ENCODE data around the gene NEK6.

NEK6 gene

GRCh38 chr9:124320062-124320973 is 62.6 kb downstream of the NEK6 start:
- peaks cover 28 to 43% of the 10 kb centered on the region in 2 donors for H3K36me3 ChIP-seq (ENCODE audit: control insufficient read depth in 1 of 2, insufficient read depth in 2 of 2, low read length in 2 of 2)
- no peak overlapping the region for H3K4me3 ChIP-seq (ENCODE audit: low read depth in 1 of 2, low read length in 2 of 2)
- no peak overlapping the region for H3K27ac ChIP-seq (ENCODE audit: low read length)
- no peaks in the 10 kb centered on the region for H3K27me3 ChIP-seq (ENCODE audit: low read depth, low read length)
- peaks cover 0 to 9% of the 10 kb centered on the region in 2 donors for H3K4me1 ChIP-seq (ENCODE audit: control insufficient read depth in 1 of 2, insufficient read depth in 2 of 2, low read length in 2 of 2)
- H3K9me3 ChIP-seq (ENCODE audit: control insufficient read depth in 1 of 2, low read length in 2 of 2) = no peaks in the 10 kb centered on the region

- Histone ChIP-seq H3K36me3 (ENCODE audit: control insufficient read depth in 1 of 2, insufficient read depth in 2 of 2, low read length in 2 of 2) (peaks cover 26 to 40% of the 10 kb centered on the region in 2 donors), H3K4me3 (ENCODE audit: low read depth in 1 of 2, low read length in 2 of 2) (no peak overlapping the region), H3K9me3 (ENCODE audit: control insufficient read depth in 1 of 2, low read length in 2 of 2) (no peaks in the 10 kb centered on the region), H3K27ac (ENCODE audit: low read length) (no peak overlapping the region), H3K27me3 (ENCODE audit: low read depth, low read length) (no peaks in the 10 kb centered on the region), H3K4me1 (ENCODE audit: control insufficient read depth in 1 of 2, insufficient read depth in 2 of 2, low read length in 2 of 2) (peaks cover 0 to 9% of the 10 kb centered on the region in 2 donors)
Measured at GRCh38 chr9:124321416-124321815, 63.7 kb downstream of the NEK6 start.

GRCh38 chr9:124321935-124322334 is 64.2 kb downstream of the NEK6 start:
- peaks cover 0 to 9% of the 10 kb centered on the region in 2 donors for H3K4me1 ChIP-seq (ENCODE audit: control insufficient read depth in 1 of 2, insufficient read depth in 2 of 2, low read length in 2 of 2)
- no peak overlapping the region for H3K4me3 ChIP-seq (ENCODE audit: low read depth in 1 of 2, low read length in 2 of 2)
- no peaks in the 10 kb centered on the region for H3K9me3 ChIP-seq (ENCODE audit: control insufficient read depth in 1 of 2, low read length in 2 of 2)
- H3K27me3 ChIP-seq (ENCODE audit: low read depth, low read length) = no peaks in the 10 kb centered on the region
- peaks cover 26 to 40% of the 10 kb centered on the region in 2 donors for H3K36me3 ChIP-seq (ENCODE audit: control insufficient read depth in 1 of 2, insufficient read depth in 2 of 2, low read length in 2 of 2)
- no peak overlapping the region for H3K27ac ChIP-seq (ENCODE audit: low read length)

GRCh38 chr9:124322618-124323432 is 65.1 kb downstream of the NEK6 start:
- Histone ChIP-seq H3K4me3 (ENCODE audit: low read depth in 1 of 2, low read length in 2 of 2) (no peak overlapping the region), H3K36me3 (ENCODE audit: control insufficient read depth in 1 of 2, insufficient read depth in 2 of 2, low read length in 2 of 2) (peaks cover 26 to 49% of the 10 kb centered on the region in 2 donors), H3K9me3 (ENCODE audit: control insufficient read depth in 1 of 2, low read length in 2 of 2) (no peaks in the 10 kb centered on the region), H3K27ac (ENCODE audit: low read length) (no peak overlapping the region), H3K4me1 (ENCODE audit: control insufficient read depth in 1 of 2, insufficient read depth in 2 of 2, low read length in 2 of 2) (peaks cover 0 to 9% of the 10 kb centered on the region in 2 donors), H3K27me3 (ENCODE audit: low read depth, low read length) (no peaks in the 10 kb centered on the region)

DNA sequence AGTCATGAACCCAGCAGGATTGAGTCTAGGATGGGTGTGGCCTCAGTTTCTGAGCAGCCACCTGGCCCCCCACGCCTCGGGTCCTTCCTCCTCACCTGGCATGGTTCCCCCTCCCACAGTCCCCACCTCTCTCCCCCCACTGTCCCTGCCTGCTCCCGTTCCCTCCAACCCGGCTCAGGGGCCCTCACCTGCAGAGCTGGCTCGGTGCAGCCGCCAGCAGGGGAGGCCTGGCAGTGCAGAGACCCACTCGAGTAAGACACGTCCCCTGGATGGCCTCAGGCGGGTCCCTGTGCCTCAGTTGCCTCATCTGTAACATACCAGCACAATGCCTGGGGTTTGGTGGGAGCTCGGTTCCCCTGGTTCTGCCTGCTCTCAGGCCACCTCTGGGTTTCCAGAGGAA is 66.2 kb downstream of the NEK6 start:
- H3K4me1 ChIP-seq (ENCODE audit: control insufficient read depth in 1 of 2, insufficient read depth in 2 of 2, low read length in 2 of 2) = peaks cover 0 to 9% of the 10 kb centered on the region in 2 donors
- H3K36me3 ChIP-seq (ENCODE audit: control insufficient read depth in 1 of 2, insufficient read depth in 2 of 2, low read length in 2 of 2) = peaks cover 31 to 59% of the 10 kb centered on the region in 2 donors
- no peaks in the 10 kb centered on the region for H3K27me3 ChIP-seq (ENCODE audit: low read depth, low read length)
- no peak overlapping the region for H3K4me3 ChIP-seq (ENCODE audit: low read depth in 1 of 2, low read length in 2 of 2)
- no peak overlapping the region for H3K27ac ChIP-seq (ENCODE audit: low read length)
- no peaks in the 10 kb centered on the region for H3K9me3 ChIP-seq (ENCODE audit: control insufficient read depth in 1 of 2, low read length in 2 of 2)

DNA sequence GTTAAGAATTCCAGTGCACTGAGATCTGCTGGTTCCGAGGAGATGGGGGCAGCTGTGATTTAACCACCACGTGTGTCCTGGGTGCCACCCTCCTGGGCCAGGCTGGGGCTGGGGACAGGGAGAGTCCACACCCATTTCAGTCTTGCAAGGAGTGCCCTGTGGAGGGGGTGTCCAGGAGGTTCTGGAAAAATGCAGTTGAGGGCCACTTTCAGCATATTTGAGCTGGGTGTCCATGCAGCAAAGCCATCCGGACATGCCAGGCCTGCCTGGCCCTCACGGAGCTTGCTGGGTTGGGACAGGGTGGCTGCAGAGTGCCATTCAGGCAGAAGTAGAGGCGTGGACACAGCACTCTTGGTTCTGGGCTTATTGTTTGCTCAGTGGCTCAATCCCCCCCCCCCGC is 68.1 kb downstream of the NEK6 start:
- Histone ChIP-seq H3K27ac (ENCODE audit: low read length) (no peak overlapping the region), H3K4me1 (ENCODE audit: control insufficient read depth in 1 of 2, insufficient read depth in 2 of 2, low read length in 2 of 2) (no peaks in the 10 kb centered on the region), H3K27me3 (ENCODE audit: low read depth, low read length) (no peaks in the 10 kb centered on the region), H3K36me3 (ENCODE audit: control insufficient read depth in 1 of 2, insufficient read depth in 2 of 2, low read length in 2 of 2) (peaks cover 34 to 78% of the 10 kb centered on the region in 2 donors), H3K4me3 (ENCODE audit: low read depth in 1 of 2, low read length in 2 of 2) (no peak overlapping the region), H3K9me3 (ENCODE audit: control insufficient read depth in 1 of 2, low read length in 2 of 2) (no peaks in the 10 kb centered on the region)

GRCh38 chr9:124326378-124326777 is 68.6 kb downstream of the NEK6 start:
- H3K27ac ChIP-seq (ENCODE audit: low read length) = no peak overlapping the region
- no peaks in the 10 kb centered on the region for H3K27me3 ChIP-seq (ENCODE audit: low read depth, low read length)
- H3K4me1 ChIP-seq (ENCODE audit: control insufficient read depth in 1 of 2, insufficient read depth in 2 of 2, low read length in 2 of 2) = no peaks in the 10 kb centered on the region
- no peaks in the 10 kb centered on the region for H3K9me3 ChIP-seq (ENCODE audit: control insufficient read depth in 1 of 2, low read length in 2 of 2)
- H3K36me3 ChIP-seq (ENCODE audit: control insufficient read depth in 1 of 2, insufficient read depth in 2 of 2, low read length in 2 of 2) = peaks cover 30 to 78% of the 10 kb centered on the region in 2 donors
- no peak overlapping the region for H3K4me3 ChIP-seq (ENCODE audit: low read depth in 1 of 2, low read length in 2 of 2)

DNA sequence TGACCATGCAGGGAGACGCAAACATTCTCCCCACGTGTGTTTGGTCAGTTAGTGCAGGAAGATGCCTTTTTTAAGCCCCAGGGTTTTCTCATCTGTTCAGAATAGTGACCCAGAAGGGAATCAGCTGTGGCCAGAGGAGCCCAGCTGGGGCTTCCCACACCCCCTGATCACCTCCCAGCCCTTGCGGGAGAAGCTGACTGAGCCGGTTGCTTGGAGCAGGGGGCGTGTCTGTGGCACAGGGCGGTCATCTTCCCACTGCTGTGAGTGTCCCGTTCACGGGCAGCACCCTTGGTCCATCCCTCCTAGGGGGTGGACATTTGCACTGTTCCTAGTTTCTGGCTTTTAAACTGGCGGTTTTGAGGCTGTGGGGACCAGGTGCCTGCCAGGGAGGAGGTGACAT is 69.7 kb downstream of the NEK6 start:
- H3K27me3 ChIP-seq (ENCODE audit: low read depth, low read length) = no peaks in the 10 kb centered on the region
- peaks cover 21 to 80% of the 10 kb centered on the region in 2 donors for H3K36me3 ChIP-seq (ENCODE audit: control insufficient read depth in 1 of 2, insufficient read depth in 2 of 2, low read length in 2 of 2)
- H3K9me3 ChIP-seq (ENCODE audit: control insufficient read depth in 1 of 2, low read length in 2 of 2) = no peaks in the 10 kb centered on the region
- no peak overlapping the region for H3K4me3 ChIP-seq (ENCODE audit: low read depth in 1 of 2, low read length in 2 of 2)
- no peak overlapping the region for H3K27ac ChIP-seq (ENCODE audit: low read length)
- no peaks in the 10 kb centered on the region for H3K4me1 ChIP-seq (ENCODE audit: control insufficient read depth in 1 of 2, insufficient read depth in 2 of 2, low read length in 2 of 2)

DNA sequence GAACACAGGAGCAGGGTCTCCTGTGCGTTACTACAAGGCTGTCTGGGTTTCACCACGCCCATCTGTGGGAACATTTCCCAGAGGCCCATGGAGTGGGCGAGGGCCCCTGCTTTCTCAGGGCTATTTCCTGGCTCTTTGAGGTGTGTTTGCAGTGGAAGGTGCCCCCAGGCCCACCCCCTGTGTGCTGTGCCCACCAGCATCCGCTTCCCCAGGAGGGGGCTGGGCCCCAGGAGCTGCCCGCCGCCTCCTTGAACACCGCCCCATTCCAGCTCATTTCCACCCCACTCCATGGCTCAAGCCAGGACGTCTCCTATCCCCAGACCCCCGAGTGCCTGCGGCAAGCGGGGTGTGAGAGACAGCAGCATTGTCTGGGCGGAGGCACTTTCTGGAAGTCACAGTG is 70.5 kb downstream of the NEK6 start:
- H3K9me3 ChIP-seq (ENCODE audit: control insufficient read depth in 1 of 2, low read length in 2 of 2) = no peaks in the 10 kb centered on the region
- H3K27ac ChIP-seq (ENCODE audit: low read length) = no peak overlapping the region
- no peak overlapping the region for H3K4me3 ChIP-seq (ENCODE audit: low read depth in 1 of 2, low read length in 2 of 2)
- peaks cover 14 to 82% of the 10 kb centered on the region in 2 donors for H3K36me3 ChIP-seq (ENCODE audit: control insufficient read depth in 1 of 2, insufficient read depth in 2 of 2, low read length in 2 of 2)
- H3K27me3 ChIP-seq (ENCODE audit: low read depth, low read length) = no peaks in the 10 kb centered on the region
- H3K4me1 ChIP-seq (ENCODE audit: control insufficient read depth in 1 of 2, insufficient read depth in 2 of 2, low read length in 2 of 2) = no peaks in the 10 kb centered on the region

DNA sequence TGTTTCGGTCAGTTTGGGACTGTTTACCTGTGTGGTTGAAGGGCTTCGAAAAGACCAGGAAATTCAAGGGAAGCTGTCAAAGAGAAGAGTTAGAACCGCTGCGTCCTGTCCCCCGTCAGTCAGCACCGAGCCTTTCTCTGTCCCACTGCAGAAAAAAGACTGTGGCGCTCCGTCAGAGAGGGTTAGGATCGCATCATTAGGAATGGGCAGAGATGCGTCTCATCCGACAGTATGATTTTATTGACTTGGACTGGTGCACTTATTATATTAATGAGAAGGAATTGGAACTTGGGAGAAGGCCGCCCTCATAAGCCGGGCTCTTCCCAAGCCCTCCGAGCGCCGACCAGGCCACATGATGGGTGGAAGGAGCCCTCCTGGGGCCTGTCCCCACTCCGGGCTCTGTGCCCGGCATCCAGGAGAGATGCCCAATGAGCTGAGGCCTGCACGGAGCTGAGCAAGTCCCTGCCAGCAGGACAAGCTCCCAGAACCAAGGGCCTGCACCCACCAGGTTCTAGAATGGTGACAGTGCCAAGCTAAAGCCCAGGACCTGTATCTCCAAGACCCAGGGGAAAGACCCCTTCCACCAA is 71.5 kb downstream of the NEK6 start:
- peaks cover 12 to 79% of the 10 kb centered on the region in 2 donors for H3K36me3 ChIP-seq (ENCODE audit: control insufficient read depth in 1 of 2, insufficient read depth in 2 of 2, low read length in 2 of 2)
- no peaks in the 10 kb centered on the region for H3K4me1 ChIP-seq (ENCODE audit: control insufficient read depth in 1 of 2, insufficient read depth in 2 of 2, low read length in 2 of 2)
- no peaks in the 10 kb centered on the region for H3K27me3 ChIP-seq (ENCODE audit: low read depth, low read length)
- H3K27ac ChIP-seq (ENCODE audit: low read length) = no peak overlapping the region
- H3K9me3 ChIP-seq (ENCODE audit: control insufficient read depth in 1 of 2, low read length in 2 of 2) = no peaks in the 10 kb centered on the region
- no peak overlapping the region for H3K4me3 ChIP-seq (ENCODE audit: low read depth in 1 of 2, low read length in 2 of 2)
